Measurements from ENCODE around the gene GORASP2.

GORASP2 gene

GRCh38 chr2:170930991-170931266, 1.9 kb downstream of the GORASP2 start:
- peak overlapping the region; percentile 93 for H3K4me3 ChIP-seq (ENCODE audit: low read length)
- no peak for TF ChIP-seq CTCF (conservative IDR thresholded peaks at IDR 0.05; ENCODE audit: low read length)
- peak; percentile 21 for DNase-seq (ENCODE audit: low read depth)

- DNase-seq (ENCODE audit: low read depth), result no peak
- H3K4me3 ChIP-seq (ENCODE audit: low read length), result no peak overlapping the region
- TF ChIP-seq CTCF (conservative IDR thresholded peaks at IDR 0.05; ENCODE audit: low read length), result no peak
These were observed 3.1 kb downstream of the GORASP2 start for GRCh38 chr2:170932166-170932565.

GRCh38 chr2:170932948-170933347, 3.9 kb downstream of the GORASP2 start:
- no peak for DNase-seq (ENCODE audit: low read depth)
- TF ChIP-seq CTCF (conservative IDR thresholded peaks at IDR 0.05; ENCODE audit: low read length), result no peak
- no peak overlapping the region for H3K4me3 ChIP-seq (ENCODE audit: low read length)

- H3K4me3 ChIP-seq (ENCODE audit: low read length), result no peak overlapping the region
- TF ChIP-seq CTCF (conservative IDR thresholded peaks at IDR 0.05; ENCODE audit: low read length), result no peak
- no peak for DNase-seq (ENCODE audit: low read depth)
These were observed 8.8 kb downstream of the GORASP2 start for GRCh38 chr2:170937709-170938379.

- H3K4me3 ChIP-seq (ENCODE audit: low read length), result no peak overlapping the region
- TF ChIP-seq CTCF (conservative IDR thresholded peaks at IDR 0.05; ENCODE audit: low read length), result no peak
- DNase-seq (ENCODE audit: low read depth), result no peak
These were observed 11.0 kb downstream of the GORASP2 start for GRCh38 chr2:170940066-170940465.

- TF ChIP-seq CTCF (conservative IDR thresholded peaks at IDR 0.05; ENCODE audit: low read length), result no peak
- no peak for DNase-seq (ENCODE audit: low read depth)
These were observed 13.6 kb downstream of the GORASP2 start for GRCh38 chr2:170942615-170943014.

GRCh38 chr2:170943041-170943440, 14.0 kb downstream of the GORASP2 start:
- no peak for DNase-seq (ENCODE audit: low read depth)
- no peak overlapping the region for H3K4me3 ChIP-seq (ENCODE audit: low read length)
- TF ChIP-seq CTCF (conservative IDR thresholded peaks at IDR 0.05; ENCODE audit: low read length), result no peak

More at GRCh38 chr2:170942615-170943014, 13.6 kb downstream of the GORASP2 start:
- H3K4me3 ChIP-seq (ENCODE audit: low read length), result no peak overlapping the region

Measured in AG10803 (cell line).